NCI-H1105 (cell line): ENCODE results near the gene KIF4B.
"Not testable (repeated sequence)": the region's sequence is repeated elsewhere in the genome, so short reads cannot be mapped to it uniquely, and the experiment has no call there.

Experiments
- DNase-seq: peaks from one replicate; lab custom pipeline; 2025; lab: John Stamatoyannopoulos, UW

The KIF4B gene

DNA sequence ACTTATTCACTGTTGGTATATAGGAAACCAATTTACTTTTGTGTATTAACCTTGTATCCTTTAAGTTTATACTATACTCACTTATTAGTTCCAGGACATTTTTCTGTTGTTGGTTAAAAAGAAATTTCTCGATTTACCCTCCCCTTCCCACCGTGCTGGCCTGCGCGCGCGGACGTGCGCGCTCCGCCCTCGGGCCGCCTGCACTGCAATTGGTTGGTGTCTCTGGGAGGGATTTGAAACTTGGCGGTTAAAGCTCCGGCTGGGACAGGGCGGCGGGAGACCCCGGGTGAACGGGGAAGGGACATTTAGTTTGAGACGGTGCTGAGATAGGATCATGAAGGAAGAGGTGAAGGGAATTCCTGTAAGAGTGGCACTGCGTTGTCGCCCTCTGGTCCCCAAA lies at the start of gene KIF4B:
Gene KIF4B (plus strand): TSS at position 230 of the 400 bp plus-strand sequence. CDS start 105 bp downstream, at position 335.
- DNase-seq = no peak

DNA sequence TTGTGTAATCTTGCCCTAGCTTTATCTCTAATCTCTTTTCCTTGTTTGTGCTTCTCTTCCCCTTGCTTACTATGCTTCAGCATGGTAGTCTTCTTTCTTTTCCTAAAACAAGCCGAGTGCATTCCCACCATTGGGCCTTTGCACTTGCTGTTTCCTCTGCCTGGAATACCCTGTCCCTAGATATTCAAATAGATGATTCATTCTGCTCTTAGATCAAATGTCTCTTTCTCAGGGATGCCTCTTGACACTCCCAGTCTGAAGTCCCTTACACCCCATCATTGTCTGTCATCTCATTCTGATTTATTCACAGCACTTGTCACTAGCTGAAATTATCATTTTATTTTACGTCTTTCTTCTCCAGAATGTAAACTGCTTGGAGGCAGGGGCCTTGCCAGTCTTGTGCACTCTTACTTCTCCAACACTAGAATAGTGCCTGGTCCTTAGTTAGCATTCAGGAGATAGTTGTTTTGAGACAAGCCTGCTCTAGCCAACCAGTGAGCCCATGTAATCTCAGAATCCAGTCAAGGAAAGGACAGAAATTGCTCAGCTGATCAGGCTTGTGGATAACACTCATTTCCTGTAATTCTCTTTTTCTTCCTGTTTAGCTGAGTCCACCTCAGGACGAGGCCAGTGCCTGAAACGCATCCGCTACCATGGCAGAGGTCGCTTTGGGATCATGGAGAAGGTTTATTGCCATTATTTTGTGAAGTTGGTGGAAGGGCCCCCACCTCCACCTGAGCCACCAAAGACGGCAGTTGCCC lies 47.3 kb upstream of the KIF4B start:
- no peak for DNase-seq

DNA sequence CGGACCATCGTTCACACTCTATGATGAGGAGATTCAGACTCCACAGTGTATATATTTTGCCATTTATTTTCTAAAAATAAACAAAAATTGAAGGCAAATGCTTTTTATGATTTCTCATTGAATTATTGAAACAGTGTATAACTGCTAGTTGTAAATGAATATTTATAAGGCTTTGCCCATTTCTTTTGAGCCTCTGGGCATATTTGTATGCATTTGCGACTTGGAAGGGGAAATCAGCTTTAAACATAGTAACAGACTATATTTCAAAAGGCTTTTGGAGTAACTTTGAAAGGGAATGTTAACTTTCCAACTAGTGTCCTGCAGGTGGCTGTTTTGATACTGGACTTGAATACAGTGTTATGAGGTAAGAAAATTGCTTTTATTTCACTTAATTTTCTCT lies 46.7 kb upstream of the KIF4B start:
- no peak for DNase-seq

DNA sequence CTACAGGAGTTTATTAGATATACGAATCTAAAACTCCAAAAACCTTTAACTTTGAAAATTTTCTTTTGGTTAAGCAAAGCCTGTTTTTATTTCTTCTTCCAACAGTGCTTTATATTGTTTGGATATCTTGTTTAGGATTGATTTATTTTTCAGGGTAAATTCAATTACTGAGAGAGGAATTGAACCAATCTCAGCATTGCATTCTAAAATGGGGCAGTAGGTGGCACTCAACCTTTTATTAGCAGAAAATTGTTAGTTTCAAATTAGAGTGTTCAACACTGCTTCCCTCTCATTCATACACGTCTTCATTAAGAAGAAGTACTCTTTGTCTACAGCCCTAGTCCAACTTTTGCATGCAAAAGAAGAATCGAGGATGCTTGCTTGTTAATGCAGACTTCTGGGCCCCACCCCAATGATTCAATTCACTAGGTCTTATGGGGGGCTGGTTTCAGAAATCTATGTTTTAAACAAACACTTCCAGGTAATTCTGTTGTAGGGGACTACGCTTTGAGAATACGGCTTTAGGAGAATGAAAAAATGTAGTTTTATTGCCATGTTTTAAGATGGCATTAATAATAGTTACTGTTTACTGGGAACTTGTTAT lies 46.0 kb upstream of the KIF4B start:
- no peak for DNase-seq

- no peak for DNase-seq
Observed at GRCh38 chr5:154968953-154969352, 44.6 kb upstream of the KIF4B start.

GRCh38 chr5:154970759-154971158 lies 42.8 kb upstream of the KIF4B start:
- no peak for DNase-seq

DNA sequence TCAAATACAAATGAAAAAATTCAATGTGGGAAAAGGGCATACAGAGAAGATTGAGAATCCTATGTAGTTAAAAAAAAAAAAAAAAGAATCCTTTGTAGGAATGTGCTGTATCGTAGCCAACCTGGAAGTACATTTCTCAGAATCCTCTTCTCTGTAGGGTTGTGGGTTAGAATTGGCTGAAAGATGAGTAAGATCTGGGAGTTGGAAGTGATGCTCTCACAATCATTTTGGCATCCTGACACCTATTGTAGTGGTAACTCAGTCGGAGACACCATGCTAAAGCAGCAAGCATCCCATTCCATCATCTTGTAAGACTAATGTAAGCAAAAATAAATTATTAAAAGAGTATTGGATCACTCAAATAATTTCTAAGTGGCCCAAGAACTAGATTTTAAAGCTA lies 42.1 kb upstream of the KIF4B start:
- no peak for DNase-seq

- DNase-seq = peak; percentile 3
Observed at GRCh38 chr5:154972476-154973080, 41.0 kb upstream of the KIF4B start.

GRCh38 chr5:154976082-154976481 lies 37.5 kb upstream of the KIF4B start:
- not testable (repeated sequence) for DNase-seq

GRCh38 chr5:154977409-154977808 lies 36.1 kb upstream of the KIF4B start:
- no peak for DNase-seq

- not testable (repeated sequence) for DNase-seq
Observed at GRCh38 chr5:154978294-154978693, 35.3 kb upstream of the KIF4B start.

DNA sequence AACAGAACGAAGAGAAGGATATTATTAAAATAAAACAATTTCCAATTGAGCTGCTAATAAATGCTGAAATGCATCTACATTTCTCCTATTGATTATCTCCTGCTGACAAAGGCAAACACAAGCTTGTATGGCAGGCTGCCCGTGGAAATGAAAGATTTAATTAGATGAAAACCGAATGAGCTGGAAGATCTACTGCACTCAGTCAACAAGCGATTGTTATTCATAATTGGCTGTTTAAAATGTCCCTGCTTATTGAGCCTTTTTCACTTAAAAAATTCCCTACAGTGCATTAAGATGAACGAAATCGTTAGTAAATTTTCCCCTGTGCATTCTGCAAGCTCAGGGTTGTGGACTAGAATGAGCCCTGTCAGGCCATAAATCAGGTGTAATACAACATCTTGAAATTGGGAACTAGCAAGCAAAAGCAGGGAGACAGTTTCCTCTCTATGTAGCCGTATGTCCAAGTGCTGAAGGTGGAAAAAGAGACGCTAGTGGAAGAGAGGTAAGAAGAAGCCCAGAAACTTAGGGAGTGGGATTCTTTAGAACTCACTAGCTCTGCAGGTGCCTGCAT lies 28.5 kb upstream of the KIF4B start:
- DNase-seq = peak; percentile 22

- DNase-seq = no peak
Observed at GRCh38 chr5:154986151-154986550, 27.4 kb upstream of the KIF4B start.

DNA sequence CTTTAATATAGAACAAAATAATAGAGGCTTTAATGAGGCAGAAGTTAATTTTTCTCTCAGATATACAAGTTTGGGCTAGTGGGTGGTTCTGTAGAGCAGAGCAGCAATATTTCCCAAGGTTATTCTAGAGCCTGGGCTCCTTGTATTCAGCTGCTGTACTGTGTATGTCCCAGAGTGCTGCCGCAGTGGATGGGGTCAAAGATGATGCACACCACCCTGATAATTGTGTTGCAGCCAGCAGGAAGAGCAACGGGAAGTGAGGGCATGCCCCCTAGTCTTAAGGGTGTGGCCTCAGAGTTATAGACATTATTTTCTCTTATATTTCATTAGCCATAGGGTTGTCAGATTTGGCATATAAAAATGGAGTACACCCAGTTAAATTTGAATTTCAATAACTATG lies 23.9 kb upstream of the KIF4B start:
- DNase-seq = no peak

GRCh38 chr5:154993461-154993860 lies 20.1 kb upstream of the KIF4B start:
- no peak for DNase-seq

GRCh38 chr5:154995679-154996078 lies 17.9 kb upstream of the KIF4B start:
- no peak for DNase-seq

DNA sequence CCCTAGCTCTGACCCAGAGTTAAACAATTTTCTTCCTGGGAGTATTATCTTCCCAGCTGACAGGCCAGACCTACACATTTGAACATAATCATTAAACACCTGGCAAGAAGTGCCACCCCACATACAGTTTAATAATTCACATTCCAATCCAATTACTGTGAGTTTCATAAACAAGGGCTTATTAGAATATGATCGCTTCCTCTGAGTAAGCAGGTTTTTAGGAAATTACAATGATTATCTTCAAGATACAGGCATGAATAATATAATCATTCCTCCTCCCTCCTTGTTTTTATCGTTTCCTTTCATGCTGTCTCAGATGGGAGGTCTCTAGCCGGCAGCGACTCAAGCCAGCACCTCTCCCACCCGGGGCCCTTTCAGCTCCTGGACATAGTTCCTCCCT lies 15.8 kb upstream of the KIF4B start:
- DNase-seq = no peak

DNA sequence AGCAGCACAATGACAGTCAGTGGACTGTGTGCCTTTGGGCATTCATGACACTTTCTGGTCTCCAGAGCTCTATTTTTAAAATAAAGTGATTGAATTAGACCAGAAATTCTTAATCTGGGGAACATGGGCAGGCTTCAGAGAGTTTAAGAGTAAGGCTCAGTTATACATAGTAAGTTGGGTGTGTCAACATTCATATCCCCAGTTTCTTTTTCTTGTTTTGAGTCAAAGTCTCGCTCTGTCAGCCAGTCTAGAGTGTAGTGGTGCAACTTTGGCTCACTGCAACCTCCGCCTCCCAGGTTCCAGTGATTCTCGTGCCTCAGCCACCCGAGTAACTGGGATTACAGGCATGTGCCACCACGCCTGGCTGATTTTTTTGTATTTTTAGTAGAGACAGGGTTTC lies 13.7 kb upstream of the KIF4B start:
- no peak for DNase-seq

GRCh38 chr5:155001523-155001922 lies 12.0 kb upstream of the KIF4B start:
- no peak for DNase-seq

DNA sequence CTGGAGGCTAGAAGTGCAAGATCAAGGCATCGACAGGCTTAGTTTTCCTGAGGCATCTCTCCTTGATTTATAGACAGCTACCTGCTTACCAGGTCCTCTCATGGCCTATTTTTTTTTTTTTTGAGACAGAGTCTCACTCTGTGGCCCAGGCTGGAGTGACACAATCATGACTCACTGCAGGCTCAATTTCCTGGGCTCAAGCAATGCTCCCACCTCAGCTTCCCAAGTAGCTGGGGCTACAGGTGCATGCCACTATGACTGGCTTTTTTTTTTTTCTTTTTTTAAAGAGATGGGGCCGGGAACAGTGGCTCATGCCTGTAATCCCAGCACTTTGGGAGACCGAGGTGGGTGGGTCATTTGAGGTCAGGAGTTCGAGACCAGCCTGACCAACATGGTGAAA lies 10.8 kb upstream of the KIF4B start:
- DNase-seq = not testable (repeated sequence)

DNA sequence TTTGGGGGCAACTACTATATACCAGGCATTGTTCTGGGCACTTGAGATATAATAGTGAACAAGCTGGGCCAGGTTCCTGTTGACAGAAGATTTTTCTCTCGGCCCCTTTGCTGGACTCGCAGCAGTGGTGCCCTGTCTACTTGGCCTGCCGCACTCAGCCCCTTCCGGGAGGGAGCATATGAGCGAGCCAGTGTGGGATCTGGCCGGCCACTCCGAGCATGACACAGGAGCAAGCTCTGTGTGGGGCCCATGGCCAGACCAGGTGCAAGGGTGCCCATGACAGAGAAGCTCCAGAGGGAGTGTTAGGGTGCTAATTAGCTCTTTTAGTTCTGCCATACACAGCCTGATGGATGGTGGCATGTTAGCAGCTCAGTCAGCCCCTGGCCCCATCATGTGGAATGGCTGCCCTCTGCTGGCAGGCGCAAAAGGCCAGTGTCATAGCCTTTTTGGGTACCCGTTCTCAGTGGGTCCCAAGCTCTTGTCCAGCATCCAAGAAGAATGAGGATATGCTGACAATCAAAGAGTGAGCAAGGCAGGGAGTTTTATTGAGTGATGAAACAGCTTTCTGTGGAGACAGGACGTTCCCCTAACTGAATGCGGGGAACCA lies 9.3 kb upstream of the KIF4B start:
- no peak for DNase-seq

- not testable (repeated sequence) for DNase-seq
Observed at GRCh38 chr5:155006265-155006664, 7.3 kb upstream of the KIF4B start.

GRCh38 chr5:155008669-155009068 lies 4.9 kb upstream of the KIF4B start:
- no peak for DNase-seq
